COR-L47 (cell line): ENCODE measurements around the gene PTGDS.

ENCODE experiments used
- DNase-seq: peaks from one replicate; lab custom pipeline; 2025; lab: John Stamatoyannopoulos, UW

Gene PTGDS

GRCh38 chr9:137021979-137022661, 44.8 kb downstream of the PTGDS start:
- DNase-seq, result peak; percentile 19

DNA sequence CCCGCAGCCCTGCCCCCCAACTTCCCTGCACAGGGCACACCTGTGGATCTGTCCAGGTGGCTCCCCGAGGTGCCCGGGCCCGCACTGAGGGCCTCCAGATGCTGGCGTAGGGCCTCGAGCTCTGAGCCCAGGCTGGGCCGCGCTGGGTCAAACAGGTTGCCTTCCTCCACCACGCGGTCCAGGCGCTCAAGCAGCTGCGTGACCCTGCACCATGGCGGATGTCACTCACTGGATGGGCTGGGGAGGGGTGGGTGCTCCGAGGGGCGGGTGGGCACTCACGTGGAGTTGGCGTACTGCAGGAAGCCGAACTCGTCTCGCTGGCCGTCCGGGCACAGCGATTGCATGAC, 45.3 kb downstream of the PTGDS start:
- no peak for DNase-seq

DNA sequence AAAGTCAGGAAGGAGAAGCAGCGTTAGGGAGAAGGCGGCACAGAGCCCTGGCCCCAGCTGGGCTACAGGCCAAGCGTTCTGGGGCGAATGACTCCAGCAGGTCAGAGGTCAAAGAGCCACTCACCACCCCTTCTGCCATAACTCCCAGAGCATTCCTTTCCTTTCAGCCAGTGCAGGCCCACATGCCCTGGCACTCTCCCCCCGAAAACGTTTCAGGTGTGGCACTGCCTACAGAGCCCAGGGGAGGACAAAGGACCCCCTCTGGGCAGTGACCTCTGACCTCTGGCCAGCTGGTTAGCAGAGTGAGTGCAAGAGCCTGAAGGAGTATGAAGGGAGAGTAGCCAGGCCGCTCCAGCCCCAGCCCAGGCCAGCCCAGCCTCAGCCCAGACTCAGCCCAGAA, 45.9 kb downstream of the PTGDS start:
- no peak for DNase-seq

DNA sequence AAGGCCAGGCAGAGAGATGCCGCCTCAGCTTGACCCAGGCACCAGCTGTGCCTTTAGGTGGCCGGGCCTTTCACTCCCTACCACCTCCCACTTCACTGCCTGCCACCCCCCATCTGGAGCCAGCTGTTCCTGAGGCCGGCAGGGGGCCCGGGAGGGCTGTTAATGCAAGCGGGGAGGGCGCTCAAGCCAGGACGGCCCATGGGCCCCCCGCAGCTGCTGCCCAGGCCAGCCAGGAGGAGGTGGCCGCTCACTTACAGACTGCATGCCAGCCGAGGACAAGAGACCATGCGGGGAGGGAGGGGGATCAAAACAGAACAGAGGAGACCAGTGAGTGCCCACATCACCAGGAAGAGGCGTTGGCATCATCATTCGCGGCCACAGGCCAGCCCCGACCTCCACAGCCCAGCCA, 46.3 kb downstream of the PTGDS start:
- DNase-seq, result no peak

DNA sequence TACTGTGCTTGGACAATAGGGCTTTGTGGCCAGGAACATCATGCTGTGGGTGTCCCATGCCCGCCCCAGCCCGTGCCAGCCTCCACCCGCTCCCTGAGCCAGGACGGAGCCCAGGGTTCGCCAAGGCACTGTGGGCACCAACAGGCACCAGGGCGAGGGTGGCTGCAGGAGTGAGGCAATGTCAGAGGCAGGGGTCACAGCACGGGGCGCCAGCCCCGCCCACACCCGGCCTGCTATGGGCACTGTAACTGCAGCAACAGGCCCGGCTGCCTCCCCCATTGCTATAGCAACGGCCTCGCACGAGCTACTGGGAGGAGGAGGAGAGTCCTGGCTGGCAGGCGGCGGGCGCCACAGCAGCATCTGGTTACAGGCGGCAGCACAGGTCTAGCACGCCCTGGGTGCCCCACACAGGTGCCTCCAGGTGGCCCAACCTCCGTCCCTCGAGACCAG, 48.2 kb downstream of the PTGDS start:
- peak; percentile 89 for DNase-seq

GRCh38 chr9:137026384-137026783, 49.1 kb downstream of the PTGDS start:
- no peak for DNase-seq

GRCh38 chr9:137026828-137027227, 49.5 kb downstream of the PTGDS start:
- DNase-seq, result no peak

GRCh38 chr9:137027369-137028262, 50.3 kb downstream of the PTGDS start, which contains the start of gene ABCA2:
Gene ABCA2 (minus strand): TSS chr9:137028237. CDS start chr9:137028140, 97 bp downstream.
- no peak for DNase-seq

GRCh38 chr9:137028263-137029057, 51.2 kb downstream of the PTGDS start:
- peak; percentile 44 for DNase-seq

GRCh38 chr9:137029058-137029936, 52.0 kb downstream of the PTGDS start:
- peak; percentile 22 for DNase-seq

DNA sequence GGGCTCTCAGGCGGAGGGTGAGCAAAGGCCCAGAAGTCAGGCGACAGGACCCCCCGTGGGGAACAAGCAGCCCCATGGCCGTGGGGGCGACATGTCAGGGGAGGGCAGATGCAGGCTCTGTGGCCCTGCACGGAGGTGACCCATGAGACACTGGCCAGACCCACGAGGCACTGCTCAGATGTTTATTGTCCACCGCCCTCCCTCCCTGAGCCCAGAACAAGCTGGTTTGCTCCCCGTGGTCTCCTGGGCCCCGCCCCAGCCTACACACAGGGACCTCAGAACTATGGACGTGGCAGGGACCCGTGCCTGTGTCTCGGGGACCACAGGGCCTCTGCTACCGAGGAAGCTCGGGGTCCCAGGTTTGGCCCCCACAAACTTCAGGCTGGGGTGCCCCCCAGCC, 52.7 kb downstream of the PTGDS start:
- DNase-seq, result no peak

DNA sequence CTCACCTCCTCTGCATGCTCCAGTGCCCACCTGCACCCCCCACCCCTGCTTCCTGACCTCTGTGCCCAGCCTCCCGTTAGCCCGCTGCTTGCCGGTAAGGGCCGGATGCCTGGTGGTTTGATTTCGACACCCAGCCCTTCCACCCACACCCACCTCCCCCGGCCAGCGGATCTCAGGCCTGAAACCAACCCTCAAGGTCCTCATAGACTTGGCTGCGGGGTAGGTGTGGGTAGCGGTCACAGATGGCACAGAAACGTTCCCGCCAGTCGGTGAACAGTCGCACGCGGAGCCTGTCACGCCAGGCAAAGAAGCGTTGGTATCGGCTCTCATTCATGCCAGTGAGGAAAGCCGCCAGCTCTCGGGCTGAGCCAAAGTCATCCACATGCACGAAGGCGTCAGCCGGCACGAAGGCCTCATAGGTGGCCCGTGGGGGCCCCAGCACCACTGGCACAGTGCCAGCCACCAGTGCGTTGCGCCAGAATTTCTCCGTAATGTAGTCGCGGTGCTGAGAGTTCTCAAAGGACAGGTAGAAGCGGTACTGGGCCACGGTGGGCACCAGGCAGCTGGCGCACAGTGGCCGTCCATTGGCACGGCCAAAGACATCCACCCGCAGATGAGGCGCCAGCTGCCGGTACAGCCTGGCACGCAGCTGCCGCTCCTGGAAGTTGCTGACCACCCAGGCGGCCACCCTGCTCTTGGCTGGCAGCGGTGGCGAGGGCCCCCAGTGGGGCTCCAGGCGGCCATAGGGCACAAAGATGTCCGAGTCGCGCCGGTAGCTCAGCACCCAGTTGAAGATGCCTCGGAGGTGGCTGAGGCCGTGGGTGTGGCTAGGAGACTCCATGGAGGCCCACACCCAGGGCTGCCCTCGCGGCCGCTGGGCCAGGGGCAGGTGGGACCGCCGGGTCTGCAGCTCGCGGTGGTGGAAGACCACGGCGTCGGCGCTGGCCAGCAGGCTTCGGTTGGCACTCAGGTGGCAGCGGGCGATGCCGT, 53.5 kb downstream of the PTGDS start:
- no peak for DNase-seq
